ENCODE measurements around the gene NDUFAF5.

NDUFAF5 gene

GRCh38 chr20:13775867-13776266 is 9.0 kb upstream of the NDUFAF5 start:
- no peak for DNase-seq

- no peak for DNase-seq
Measured at GRCh38 chr20:13777171-13777601, 7.6 kb upstream of the NDUFAF5 start.

- DNase-seq: no peak
Measured at GRCh38 chr20:13778827-13779226, 6.0 kb upstream of the NDUFAF5 start.

GRCh38 chr20:13783528-13783927 is 1.3 kb upstream of the NDUFAF5 start:
- DNase-seq: no peak

GRCh38 chr20:13784271-13784892 is 446 bp upstream of the NDUFAF5 start:
- DNase-seq: no peak

- no peak for DNase-seq
Measured at GRCh38 chr20:13786143-13786828, 1.5 kb downstream of the NDUFAF5 start.

GRCh38 chr20:13788167-13788834 is 3.5 kb downstream of the NDUFAF5 start:
- no peak for DNase-seq

GRCh38 chr20:13790708-13791107 is 5.9 kb downstream of the NDUFAF5 start:
- no peak for DNase-seq

- no peak for DNase-seq
Measured at GRCh38 chr20:13791540-13792459, 7.0 kb downstream of the NDUFAF5 start.

- no peak for DNase-seq
Measured at GRCh38 chr20:13793001-13793400, 8.2 kb downstream of the NDUFAF5 start.

GRCh38 chr20:13794667-13795066 is 9.8 kb downstream of the NDUFAF5 start:
- no peak for DNase-seq

GRCh38 chr20:13799040-13799439 is 14.2 kb downstream of the NDUFAF5 start:
- no peak for DNase-seq

GRCh38 chr20:13799974-13800373 is 15.1 kb downstream of the NDUFAF5 start:
- DNase-seq: no peak

- DNase-seq: no peak
Measured at GRCh38 chr20:13800728-13801134, 15.9 kb downstream of the NDUFAF5 start.

- no peak for DNase-seq
Measured at GRCh38 chr20:13809373-13809772, 24.5 kb downstream of the NDUFAF5 start.

GRCh38 chr20:13809855-13810254 is 25.0 kb downstream of the NDUFAF5 start:
- no peak for DNase-seq

GRCh38 chr20:13810446-13810845 is 25.6 kb downstream of the NDUFAF5 start:
- no peak for DNase-seq

- DNase-seq: no peak
Measured at GRCh38 chr20:13813910-13814309, 29.1 kb downstream of the NDUFAF5 start.

GRCh38 chr20:13814672-13815071 is 29.8 kb downstream of the NDUFAF5 start:
- no peak for DNase-seq

GRCh38 chr20:13816757-13817156 is 31.9 kb downstream of the NDUFAF5 start:
- DNase-seq: no peak

- no peak for DNase-seq
Measured at GRCh38 chr20:13817342-13817741, 32.5 kb downstream of the NDUFAF5 start.

- peak; percentile 18 for DNase-seq
Measured at GRCh38 chr20:13819885-13820645, 35.2 kb downstream of the NDUFAF5 start.
